ENCODE measurements around the gene TMEM61.
"Not testable (repeated sequence)": the region's sequence is repeated elsewhere in the genome, so short reads cannot be mapped to it uniquely, and the experiment has no call there.

Gene TMEM61

GRCh38 chr1:54980528-54981241, at the start of gene TMEM61:
Gene TMEM61, plus strand, starts transcription at chr1:54980628. Its CDS starts 438 bp downstream, at chr1:54981066.
- DNase-seq, result no peak

GRCh38 chr1:54931275-54931840, 49.1 kb upstream of the TMEM61 start:
- DNase-seq, result no peak

GRCh38 chr1:54934081-54934480, 46.3 kb upstream of the TMEM61 start:
- not testable (repeated sequence) for DNase-seq

- DNase-seq, result no peak
Observed at GRCh38 chr1:54934869-54935268, 45.6 kb upstream of the TMEM61 start.

- no peak for DNase-seq
Observed at GRCh38 chr1:54936791-54937190, 43.6 kb upstream of the TMEM61 start.

GRCh38 chr1:54937469-54937868, 43.0 kb upstream of the TMEM61 start:
- DNase-seq, result no peak

GRCh38 chr1:54938955-54939354, 41.5 kb upstream of the TMEM61 start:
- not testable (repeated sequence) for DNase-seq

GRCh38 chr1:54940042-54940441, 40.4 kb upstream of the TMEM61 start:
- no peak for DNase-seq

- no peak for DNase-seq
Observed at GRCh38 chr1:54942976-54943375, 37.5 kb upstream of the TMEM61 start.

- peak; percentile 53 for DNase-seq
Observed at GRCh38 chr1:54944610-54945392, 35.6 kb upstream of the TMEM61 start.

GRCh38 chr1:54945393-54945936, 35.0 kb upstream of the TMEM61 start:
- DNase-seq, result no peak

GRCh38 chr1:54947540-54947939, 32.9 kb upstream of the TMEM61 start:
- DNase-seq, result no peak

- DNase-seq, result no peak
Observed at GRCh38 chr1:54949053-54949452, 31.4 kb upstream of the TMEM61 start.

GRCh38 chr1:54950006-54950368, 30.4 kb upstream of the TMEM61 start:
- DNase-seq, result no peak

- DNase-seq, result peak; percentile 41
Observed at GRCh38 chr1:54950369-54951163, 29.9 kb upstream of the TMEM61 start.

- no peak for DNase-seq
Observed at GRCh38 chr1:54951810-54952226, 28.6 kb upstream of the TMEM61 start.

- DNase-seq, result no peak
Observed at GRCh38 chr1:54952950-54953718, 27.3 kb upstream of the TMEM61 start.

GRCh38 chr1:54953846-54954245, 26.6 kb upstream of the TMEM61 start:
- DNase-seq, result no peak

GRCh38 chr1:54955359-54955758, 25.1 kb upstream of the TMEM61 start:
- no peak for DNase-seq

- DNase-seq, result no peak
Observed at GRCh38 chr1:54956726-54957125, 23.7 kb upstream of the TMEM61 start.

GRCh38 chr1:54959241-54959640, 21.2 kb upstream of the TMEM61 start:
- no peak for DNase-seq
